ENCODE data around the gene ATP2B2.

The ATP2B2 gene

DNA sequence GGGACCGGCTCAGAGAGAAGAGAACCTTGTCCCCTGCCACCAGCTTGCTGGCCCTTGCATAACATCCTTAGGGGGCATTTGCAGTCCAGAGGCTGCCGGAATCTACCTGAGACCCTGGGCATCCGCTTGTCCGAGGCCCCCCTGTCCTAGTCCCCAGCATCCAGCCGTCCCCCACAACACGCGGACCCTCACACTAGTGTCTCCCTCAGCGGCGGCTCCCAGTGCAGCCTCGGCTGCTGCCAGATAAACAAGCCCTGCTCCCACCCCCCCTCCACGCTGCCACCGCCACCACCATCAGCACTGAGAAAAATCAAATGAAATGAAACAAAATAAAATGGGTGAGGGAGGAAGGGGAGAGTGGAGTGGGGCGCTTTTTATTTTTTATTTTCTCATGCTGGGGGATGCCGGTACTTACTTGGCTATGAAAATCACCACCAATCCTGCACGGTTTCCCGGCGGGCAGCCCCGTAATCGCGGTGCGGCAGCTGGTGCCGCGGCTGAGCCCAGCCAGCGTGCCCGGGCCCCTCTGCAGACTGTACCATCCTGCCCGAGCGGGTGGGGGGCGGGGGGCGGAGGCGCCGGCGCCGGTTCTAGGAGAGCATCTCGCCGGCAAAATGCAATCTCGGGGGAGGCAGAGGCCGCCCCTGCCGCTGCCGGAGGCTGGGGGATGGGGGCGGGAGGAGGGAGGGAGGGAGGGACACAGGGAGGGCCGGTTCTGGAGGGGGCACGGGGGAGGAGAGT is at the start of gene ATP2B2:
ATP2B2 (minus strand) TSS at position 537 of the 741 bp plus-strand sequence. CDS start 56,043 bp downstream, outside the sequence.
- TF ChIP-seq BACH2 (CRISPR knock-in tag; IDR thresholded peaks at IDR 0.05; ENCODE audit: borderline replicate concordance) (no peak), TCF4 (CRISPR knock-in tag; IDR thresholded peaks at IDR 0.05; ENCODE audit: borderline replicate concordance) (no peak), ZNF8 (CRISPR knock-in tag; IDR thresholded peaks at IDR 0.05) (no peak)
- TF ChIP-seq, protein P1, sequence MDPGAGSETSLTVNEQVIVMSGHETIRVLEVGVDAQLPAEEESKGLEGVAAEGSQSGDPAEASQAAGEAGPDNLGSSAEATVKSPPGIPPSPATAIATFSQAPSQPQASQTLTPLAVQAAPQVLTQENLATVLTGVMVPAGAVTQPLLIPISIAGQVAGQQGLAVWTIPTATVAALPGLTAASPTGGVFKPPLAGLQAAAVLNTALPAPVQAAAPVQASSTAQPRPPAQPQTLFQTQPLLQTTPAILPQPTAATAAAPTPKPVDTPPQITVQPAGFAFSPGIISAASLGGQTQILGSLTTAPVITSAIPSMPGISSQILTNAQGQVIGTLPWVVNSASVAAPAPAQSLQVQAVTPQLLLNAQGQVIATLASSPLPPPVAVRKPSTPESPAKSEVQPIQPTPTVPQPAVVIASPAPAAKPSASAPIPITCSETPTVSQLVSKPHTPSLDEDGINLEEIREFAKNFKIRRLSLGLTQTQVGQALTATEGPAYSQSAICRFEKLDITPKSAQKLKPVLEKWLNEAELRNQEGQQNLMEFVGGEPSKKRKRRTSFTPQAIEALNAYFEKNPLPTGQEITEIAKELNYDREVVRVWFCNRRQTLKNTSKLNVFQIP (CRISPR knock-in tag; IDR thresholded peaks at IDR 0.05; ENCODE audit: borderline replicate concordance, low read depth), result no peak
- ATAC-seq, result peak; percentile 71

DNA sequence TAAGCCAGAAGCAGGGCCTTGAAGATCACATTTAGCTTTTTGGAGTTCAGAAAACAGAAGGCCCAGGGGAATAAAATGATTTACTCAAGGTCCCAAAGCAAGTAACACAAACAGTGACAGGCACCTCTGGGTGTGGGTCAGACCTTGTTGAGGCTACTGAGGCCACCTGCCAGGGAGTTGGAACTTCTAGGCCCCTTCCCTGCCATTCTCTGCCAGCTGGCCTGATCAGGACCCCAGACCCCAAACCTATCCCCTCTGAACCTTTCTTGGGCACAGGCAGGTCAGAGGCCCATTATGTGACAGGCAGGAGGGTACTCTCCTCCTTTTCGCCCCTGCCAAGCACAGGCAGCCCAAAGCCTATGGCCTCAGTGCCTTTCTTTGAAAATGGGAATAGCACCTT is 49.4 kb upstream of the ATP2B2 start:
- TF ChIP-seq CSDC2 (CRISPR knock-in tag; IDR thresholded peaks at IDR 0.05) (no peak), ZFP3 (CRISPR knock-in tag; IDR thresholded peaks at IDR 0.05) (no peak), RARB (CRISPR knock-in tag; IDR thresholded peaks at IDR 0.05) (no peak), ESRRG (CRISPR knock-in tag; IDR thresholded peaks at IDR 0.05) (no peak), ZFP30 (CRISPR knock-in tag; IDR thresholded peaks at IDR 0.05) (no peak), ZNF565 (CRISPR knock-in tag; conservative IDR thresholded peaks at IDR 0.05; ENCODE audit: low read depth) (no peak), TOX (CRISPR knock-in tag; IDR thresholded peaks at IDR 0.05; ENCODE audit: borderline replicate concordance) (no peak), OSR1 (CRISPR knock-in tag; IDR thresholded peaks at IDR 0.05) (no peak), SNAI2 (CRISPR knock-in tag; IDR thresholded peaks at IDR 0.05) (no peak), TCF4 (CRISPR knock-in tag; IDR thresholded peaks at IDR 0.05; ENCODE audit: borderline replicate concordance) (no peak), GLIS3 (CRISPR knock-in tag; IDR thresholded peaks at IDR 0.05) (no peak), ISL1 (CRISPR knock-in tag; IDR thresholded peaks at IDR 0.05) (no peak), ZC3H10 (CRISPR knock-in tag; IDR thresholded peaks at IDR 0.05) (no peak), PPARA (CRISPR knock-in tag; IDR thresholded peaks at IDR 0.05; ENCODE audit: borderline replicate concordance) (no peak)
- TF ChIP-seq, protein P2, sequence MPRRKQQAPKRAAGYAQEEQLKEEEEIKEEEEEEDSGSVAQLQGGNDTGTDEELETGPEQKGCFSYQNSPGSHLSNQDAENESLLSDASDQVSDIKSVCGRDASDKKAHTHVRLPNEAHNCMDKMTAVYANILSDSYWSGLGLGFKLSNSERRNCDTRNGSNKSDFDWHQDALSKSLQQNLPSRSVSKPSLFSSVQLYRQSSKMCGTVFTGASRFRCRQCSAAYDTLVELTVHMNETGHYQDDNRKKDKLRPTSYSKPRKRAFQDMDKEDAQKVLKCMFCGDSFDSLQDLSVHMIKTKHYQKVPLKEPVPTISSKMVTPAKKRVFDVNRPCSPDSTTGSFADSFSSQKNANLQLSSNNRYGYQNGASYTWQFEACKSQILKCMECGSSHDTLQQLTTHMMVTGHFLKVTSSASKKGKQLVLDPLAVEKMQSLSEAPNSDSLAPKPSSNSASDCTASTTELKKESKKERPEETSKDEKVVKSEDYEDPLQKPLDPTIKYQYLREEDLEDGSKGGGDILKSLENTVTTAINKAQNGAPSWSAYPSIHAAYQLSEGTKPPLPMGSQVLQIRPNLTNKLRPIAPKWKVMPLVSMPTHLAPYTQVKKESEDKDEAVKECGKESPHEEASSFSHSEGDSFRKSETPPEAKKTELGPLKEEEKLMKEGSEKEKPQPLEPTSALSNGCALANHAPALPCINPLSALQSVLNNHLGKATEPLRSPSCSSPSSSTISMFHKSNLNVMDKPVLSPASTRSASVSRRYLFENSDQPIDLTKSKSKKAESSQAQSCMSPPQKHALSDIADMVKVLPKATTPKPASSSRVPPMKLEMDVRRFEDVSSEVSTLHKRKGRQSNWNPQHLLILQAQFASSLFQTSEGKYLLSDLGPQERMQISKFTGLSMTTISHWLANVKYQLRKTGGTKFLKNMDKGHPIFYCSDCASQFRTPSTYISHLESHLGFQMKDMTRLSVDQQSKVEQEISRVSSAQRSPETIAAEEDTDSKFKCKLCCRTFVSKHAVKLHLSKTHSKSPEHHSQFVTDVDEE (CRISPR knock-in tag; IDR thresholded peaks at IDR 0.05), result no peak
- TF ChIP-seq, protein P3, sequence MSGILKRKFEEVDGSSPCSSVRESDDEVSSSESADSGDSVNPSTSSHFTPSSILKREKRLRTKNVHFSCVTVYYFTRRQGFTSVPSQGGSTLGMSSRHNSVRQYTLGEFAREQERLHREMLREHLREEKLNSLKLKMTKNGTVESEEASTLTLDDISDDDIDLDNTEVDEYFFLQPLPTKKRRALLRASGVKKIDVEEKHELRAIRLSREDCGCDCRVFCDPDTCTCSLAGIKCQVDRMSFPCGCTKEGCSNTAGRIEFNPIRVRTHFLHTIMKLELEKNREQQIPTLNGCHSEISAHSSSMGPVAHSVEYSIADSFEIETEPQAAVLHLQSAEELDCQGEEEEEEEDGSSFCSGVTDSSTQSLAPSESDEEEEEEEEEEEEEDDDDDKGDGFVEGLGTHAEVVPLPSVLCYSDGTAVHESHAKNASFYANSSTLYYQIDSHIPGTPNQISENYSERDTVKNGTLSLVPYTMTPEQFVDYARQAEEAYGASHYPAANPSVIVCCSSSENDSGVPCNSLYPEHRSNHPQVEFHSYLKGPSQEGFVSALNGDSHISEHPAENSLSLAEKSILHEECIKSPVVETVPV (CRISPR knock-in tag; IDR thresholded peaks at IDR 0.05), result no peak
- TF ChIP-seq, protein P4, sequence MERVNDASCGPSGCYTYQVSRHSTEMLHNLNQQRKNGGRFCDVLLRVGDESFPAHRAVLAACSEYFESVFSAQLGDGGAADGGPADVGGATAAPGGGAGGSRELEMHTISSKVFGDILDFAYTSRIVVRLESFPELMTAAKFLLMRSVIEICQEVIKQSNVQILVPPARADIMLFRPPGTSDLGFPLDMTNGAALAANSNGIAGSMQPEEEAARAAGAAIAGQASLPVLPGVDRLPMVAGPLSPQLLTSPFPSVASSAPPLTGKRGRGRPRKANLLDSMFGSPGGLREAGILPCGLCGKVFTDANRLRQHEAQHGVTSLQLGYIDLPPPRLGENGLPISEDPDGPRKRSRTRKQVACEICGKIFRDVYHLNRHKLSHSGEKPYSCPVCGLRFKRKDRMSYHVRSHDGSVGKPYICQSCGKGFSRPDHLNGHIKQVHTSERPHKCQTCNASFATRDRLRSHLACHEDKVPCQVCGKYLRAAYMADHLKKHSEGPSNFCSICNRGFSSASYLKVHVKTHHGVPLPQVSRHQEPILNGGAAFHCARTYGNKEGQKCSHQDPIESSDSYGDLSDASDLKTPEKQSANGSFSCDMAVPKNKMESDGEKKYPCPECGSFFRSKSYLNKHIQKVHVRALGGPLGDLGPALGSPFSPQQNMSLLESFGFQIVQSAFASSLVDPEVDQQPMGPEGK (CRISPR knock-in tag; IDR thresholded peaks at IDR 0.05; ENCODE audit: borderline replicate concordance), result no peak
- ATAC-seq, result no peak

DNA sequence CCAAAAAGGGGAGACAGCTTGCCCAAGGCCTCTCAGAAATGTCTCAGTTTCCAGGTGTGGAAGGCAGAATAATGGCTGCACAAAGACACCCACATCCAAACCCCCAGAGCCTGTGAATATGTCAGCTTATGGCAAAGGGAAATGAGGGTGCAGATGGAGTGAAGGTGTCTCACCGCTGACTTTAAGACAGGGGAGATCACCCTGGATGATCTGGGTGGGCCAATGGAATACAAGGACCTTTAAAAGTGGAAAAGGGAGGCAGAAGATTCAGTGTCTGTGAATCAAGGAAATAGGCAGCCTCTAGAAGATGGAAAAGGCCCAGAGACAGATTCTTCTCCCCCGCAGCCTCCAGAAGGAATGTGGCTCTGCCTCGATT is 48.8 kb upstream of the ATP2B2 start:
- no peak for ATAC-seq
- TF ChIP-seq, protein P3 (CRISPR knock-in tag; IDR thresholded peaks at IDR 0.05), result no peak
- TF ChIP-seq, protein P2 (CRISPR knock-in tag; IDR thresholded peaks at IDR 0.05), result no peak
- TF ChIP-seq, protein P4 (CRISPR knock-in tag; IDR thresholded peaks at IDR 0.05; ENCODE audit: borderline replicate concordance), result no peak
- no peak for TF ChIP-seq ISL1 (CRISPR knock-in tag; IDR thresholded peaks at IDR 0.05)
- TF ChIP-seq ZFP3 (CRISPR knock-in tag; IDR thresholded peaks at IDR 0.05), result no peak
- TF ChIP-seq ZC3H10 (CRISPR knock-in tag; IDR thresholded peaks at IDR 0.05), result no peak
- no peak for TF ChIP-seq TOX (CRISPR knock-in tag; IDR thresholded peaks at IDR 0.05; ENCODE audit: borderline replicate concordance)
- TF ChIP-seq, protein P5, sequence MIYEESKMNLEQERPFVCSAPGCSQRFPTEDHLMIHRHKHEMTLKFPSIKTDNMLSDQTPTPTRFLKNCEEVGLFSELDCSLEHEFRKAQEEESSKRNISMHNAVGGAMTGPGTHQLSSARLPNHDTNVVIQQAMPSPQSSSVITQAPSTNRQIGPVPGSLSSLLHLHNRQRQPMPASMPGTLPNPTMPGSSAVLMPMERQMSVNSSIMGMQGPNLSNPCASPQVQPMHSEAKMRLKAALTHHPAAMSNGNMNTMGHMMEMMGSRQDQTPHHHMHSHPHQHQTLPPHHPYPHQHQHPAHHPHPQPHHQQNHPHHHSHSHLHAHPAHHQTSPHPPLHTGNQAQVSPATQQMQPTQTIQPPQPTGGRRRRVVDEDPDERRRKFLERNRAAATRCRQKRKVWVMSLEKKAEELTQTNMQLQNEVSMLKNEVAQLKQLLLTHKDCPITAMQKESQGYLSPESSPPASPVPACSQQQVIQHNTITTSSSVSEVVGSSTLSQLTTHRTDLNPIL (CRISPR knock-in tag; IDR thresholded peaks at IDR 0.05; ENCODE audit: low read depth), result no peak
- TF ChIP-seq CSDC2 (CRISPR knock-in tag; IDR thresholded peaks at IDR 0.05), result no peak

Data from SK-N-SH treated with all-trans-retinoic acid at 6 μM for 48 hours (cell line).